H1 (cell line): ENCODE data around the gene SLC17A8. TPM values are rescaled to one million over a fixed set of nuclear protein-coding genes. Genes with fewer than 3 reads are reported as not detected.

Experiments used
- CTCF ChIA-PET: fragments of 300-600 bp; sonication (Branson Sonifier 250); formaldehyde crosslinking; loops from one replicate; lab custom pipeline; 2021; ENCODE audit not compliant: partially characterized antibody; lab: Charles Lee
- POLR2A ChIA-PET: fragments of 300-600 bp; sonication (Branson Sonifier 250); formaldehyde crosslinking; loops from one replicate; lab custom pipeline; 2021; ENCODE audit warnings: inconsistent platforms; ENCODE audit not compliant: partially characterized antibody; lab: Charles Lee
- DNase-seq, 2 experiments: peaks; one replicate each; pipeline versions ENCODE4 v3.0.0 to v3.0.0-alpha.2; 2010 to 2022; ENCODE audit warnings: low spot score in 2 of 2, low read depth in 1 of 2, mixed read lengths in 1 of 2
- FAIRE-seq: peaks from 2 replicates; lab custom pipeline; 2011; peaks lifted over from hg19 to GRCh38; lab: Jason Lieb, UNC
- H2AFZ ChIP-seq: 2 replicates; pipeline ENCODE4 v1.8.1; 2012; ENCODE audit warnings: low read length, inconsistent platforms
- H2AK5ac ChIP-seq: 2 replicates; pipeline ENCODE4 v1.6.1; 2013; ENCODE audit warnings: low read depth, low read length
- H2BK120ac ChIP-seq: replicated peaks from 2 replicates; pipeline ENCODE3; 2013; ENCODE audit warnings: low read depth, low read length, inconsistent platforms
- H2BK12ac ChIP-seq: 2 replicates; pipeline ENCODE4 v1.6.1; 2013; ENCODE audit warnings: low read depth, low read length
- H2BK15ac ChIP-seq: 2 replicates; pipeline ENCODE4 v1.6.1; 2013; ENCODE audit warnings: low read length
- H2BK20ac ChIP-seq: 2 replicates; pipeline ENCODE4 v1.6.1; 2013; ENCODE audit warnings: low read length
- H2BK5ac ChIP-seq: 2 replicates; pipeline ENCODE4 v1.6.1; 2013; ENCODE audit warnings: low read depth, low read length
- H3K14ac ChIP-seq: 2 replicates; pipeline ENCODE4 v1.6.1; 2013; ENCODE audit warnings: inconsistent platforms; ENCODE audit not compliant: insufficient read length
- H3K18ac ChIP-seq: 2 replicates; pipeline ENCODE4 v1.6.1; 2013; ENCODE audit warnings: low read length; ENCODE audit errors: extremely low read depth
- H3K23ac ChIP-seq: 2 replicates; pipeline ENCODE4 v1.6.1; 2013; ENCODE audit warnings: inconsistent platforms; ENCODE audit not compliant: insufficient read length
- H3K23me2 ChIP-seq: 2 replicates; pipeline ENCODE4 v1.6.1; 2013; ENCODE audit warnings: low read depth, low read length
- H3K27ac ChIP-seq: 2 replicates; pipeline ENCODE4 v1.6.1; 2011; ENCODE audit warnings: low read depth, low read length, inconsistent platforms
- H3K27me3 ChIP-seq, 4 experiments: replicated peaks in 1 of 4; 1 replicate in 1 of 4; 2 replicates in 3 of 4; pipeline versions ENCODE4 v1.6.1 to v1.8.1; 2011 to 2013; ENCODE audit warnings: low read length in 3 of 4, mild to moderate bottlenecking in 3 of 4, inconsistent platforms in 2 of 4, mixed read lengths in 2 of 4, moderate library complexity in 1 of 4; ENCODE audit not compliant: control insufficient read depth in 3 of 4, insufficient read depth in 3 of 4; ENCODE audit errors: extremely low read depth in 1 of 4
- H3K36me3 ChIP-seq, 4 experiments: 2 replicates each; pipeline versions ENCODE4 v1.6.1 to v1.8.1; 2011 to 2013; ENCODE audit warnings: mild to moderate bottlenecking in 4 of 4, low read length in 3 of 4, moderate library complexity in 2 of 4, control low read depth in 1 of 4, inconsistent platforms in 1 of 4; ENCODE audit not compliant: insufficient read depth in 4 of 4, control insufficient read depth in 2 of 4
- H3K4ac ChIP-seq: replicated peaks from 2 replicates; pipeline ENCODE3; 2013; ENCODE audit warnings: low read length, low read depth, mixed read lengths, inconsistent platforms; ENCODE audit not compliant: insufficient read length
- H3K4me1 ChIP-seq, 4 experiments: replicated peaks in 1 of 4; 1 replicate in 1 of 4; 2 replicates in 3 of 4; pipeline versions ENCODE4 v1.6.1 to v1.8.1; 2011 to 2013; ENCODE audit warnings: low read length in 3 of 4, inconsistent platforms in 2 of 4, mixed read lengths in 1 of 4; ENCODE audit not compliant: insufficient read depth in 4 of 4, control insufficient read depth in 3 of 4
- H3K4me2 ChIP-seq, 2 experiments: 2 replicates each; pipeline versions ENCODE4 v1.6.1 to v1.8.1; 2011 to 2013; ENCODE audit warnings: low read depth in 2 of 2, low read length in 2 of 2, control low read depth in 1 of 2, inconsistent platforms in 1 of 2, mild to moderate bottlenecking in 1 of 2; ENCODE audit not compliant: insufficient read depth in 1 of 2
- H3K4me3 ChIP-seq, 4 experiments: fragments of 200-600, 300-600 bp in 1 of 4; sonication (generic), shearing (Covaris generic), sonication (Bioruptor Twin) in 1 of 4; 2 replicates each; pipeline versions ENCODE4 v1.5.1 to v1.8.1; 2011 to 2016; ENCODE audit warnings: low read length in 4 of 4, low read depth in 3 of 4, control low read depth in 2 of 4, inconsistent platforms in 2 of 4, mild to moderate bottlenecking in 2 of 4, mixed read lengths in 1 of 4, moderate library complexity in 1 of 4; ENCODE audit not compliant: insufficient read depth in 2 of 4; ENCODE audit errors: extremely low read depth in 1 of 4
- H3K56ac ChIP-seq: replicated peaks from 2 replicates; pipeline ENCODE3; 2013; ENCODE audit warnings: low read depth, mild to moderate bottlenecking, mixed read lengths, low read length, inconsistent platforms; ENCODE audit not compliant: insufficient read length
- H3K79me1 ChIP-seq: 2 replicates; pipeline ENCODE4 v1.6.1; 2013; ENCODE audit warnings: low read depth, low read length, control low read depth
- H3K79me2 ChIP-seq, 2 experiments: 2 replicates each; pipeline versions ENCODE4 v1.6.1 to v1.8.1; 2012 to 2013; ENCODE audit warnings: low read length in 2 of 2, mild to moderate bottlenecking in 2 of 2, inconsistent platforms in 1 of 2; ENCODE audit not compliant: insufficient read depth in 2 of 2, control insufficient read depth in 1 of 2
- H3K9ac ChIP-seq, 4 experiments: replicated peaks in 1 of 4; 1 replicate in 1 of 4; 2 replicates in 3 of 4; pipeline versions ENCODE4 v1.6.1 to v1.8.1; 2011 to 2013; ENCODE audit warnings: low read depth in 3 of 4, low read length in 3 of 4, control low read depth in 2 of 4, mild to moderate bottlenecking in 2 of 4, moderate library complexity in 2 of 4, inconsistent platforms in 1 of 4; ENCODE audit errors: extremely low read depth in 1 of 4
- H3K9me3 ChIP-seq, 2 experiments: 2 replicates each; pipeline versions ENCODE4 v1.6.1 to v1.8.1; 2012 to 2013; ENCODE audit warnings: mild to moderate bottlenecking in 2 of 2, moderate library complexity in 2 of 2, control low read depth in 1 of 2, inconsistent platforms in 1 of 2, low read depth in 1 of 2, low read length in 1 of 2, mixed read lengths in 1 of 2; ENCODE audit not compliant: insufficient read depth in 2 of 2
- H4K20me1 ChIP-seq, 2 experiments: replicated peaks in 1 of 2; 2 replicates each; pipeline versions ENCODE3 to v1.8.1; 2011 to 2013; ENCODE audit warnings: inconsistent platforms in 2 of 2, low read length in 2 of 2, mild to moderate bottlenecking in 1 of 2; ENCODE audit not compliant: insufficient read depth in 2 of 2, control insufficient read depth in 1 of 2
- H4K5ac ChIP-seq: 2 replicates; pipeline ENCODE4 v1.6.1; 2013; ENCODE audit warnings: low read length, low read depth, mixed read lengths, inconsistent platforms; ENCODE audit not compliant: insufficient read length
- H4K8ac ChIP-seq: 2 replicates; pipeline ENCODE4 v1.8.0; 2013; ENCODE audit warnings: mild to moderate bottlenecking, moderate library complexity, low read length, inconsistent platforms; ENCODE audit not compliant: insufficient read depth; ENCODE audit errors: extremely low read depth
- H4K91ac ChIP-seq: replicated peaks from 2 replicates; pipeline ENCODE3; 2013; ENCODE audit warnings: low read length, mixed read lengths, inconsistent platforms; ENCODE audit not compliant: insufficient read length
- BCL11A ChIP-seq, 2 experiments: IDR thresholded peaks; one replicate each; pipeline ENCODE4 v1.6.1; 2011; ENCODE audit warnings: low read depth in 2 of 2, low read length in 2 of 2, mild to moderate bottlenecking in 2 of 2
- CHD1 ChIP-seq: IDR thresholded peaks from 2 replicates; pipeline ENCODE4 v1.6.1; 2012; ENCODE audit warnings: low read depth, low read length, improper control_type of control experiment
- NANOG ChIP-seq: IDR thresholded peaks from 2 replicates; pipeline ENCODE4 v1.6.1; 2011; ENCODE audit warnings: low read length, low read depth, mild to moderate bottlenecking, inconsistent platforms; ENCODE audit not compliant: insufficient read depth, poor library complexity, severe bottlenecking
- RFX5 ChIP-seq: IDR thresholded peaks from 2 replicates; pipeline ENCODE4 v1.6.1; 2011; ENCODE audit warnings: low read depth, low read length, improper control_type of control experiment, borderline replicate concordance
- WGBS, 2 experiments: shearing (Covaris generic) in 1 of 2; methylation state at CpG; one replicate each; pipeline versions ENCODE4 v1.1.6 to v1.1.7; 2013 to 2015; ENCODE audit warnings: low lambda C conversion rate in 2 of 2, mixed read lengths in 2 of 2, inconsistent platforms in 1 of 2, low coverage in 1 of 2, missing lambda C conversion rate in 1 of 2; ENCODE audit not compliant: insufficient replicate concordance in 2 of 2, insufficient coverage in 1 of 2, insufficient read length in 1 of 2; ENCODE audit errors: extremely low coverage in 1 of 2, missing lambda C conversion rate in 1 of 2; 5-methylcytosine and 5-hydroxymethylcytosine counted together
- polyA plus RNA-seq, 7 experiments: library from polyadenylated mRNA; depleted of rRNA in 3 of 7; stranded (reverse) in 5 of 7; unstranded in 2 of 7; fragments of >200 nt in 5 of 7; fragments of 200-250 nt in 2 of 7; gene quantifications; 1 replicate in 5 of 7; 2 replicates in 1 of 7; 4 replicates in 1 of 7; pipeline versions ENCODE4 v1.2.1 to v1.2.3, GENCODE V29; 2011 to 2013; ENCODE audit warnings: missing spikeins in 2 of 7, mixed read lengths in 2 of 7
- total RNA-seq: library from RNA; stranded (reverse); fragmentation: NEBNext Ultra II Directional; extraction: Animal tissue kit (Norgen Biotek cat#: 25700); gene quantifications from 2 replicates; pipeline ENCODE4 v1.2.1, GENCODE V29; 2021

SLC17A8 gene
- total and polyA plus RNA-seq, 2 of the 8 experiments (the other 6 are each of a cell fraction or from before 2014, with no cell fraction given) = 0.14 to 0.30 TPM

GRCh38 chr12:100359248-100359647 is 2.4 kb downstream of the SLC17A8 start:
- ChIA-PET POLR2A (no interaction called here), CTCF (interaction anchor here (0.6 to 5.3 kb wide), 7 partner anchors 8 to 977 kb away, joined by 3 to 46 read pairs (median 7); no protein-coding TSS in a partner anchor)
- Histone ChIP-seq H3K4me1 (peaks cover 2 to 7% (median 4%) of the 10 kb centered on the region in 4 experiments; a peak in 2 of 7 replicates), H3K9me3 (no peaks in the 10 kb centered on the region), H3K23ac (no peak overlapping the region), H2BK15ac (no peak overlapping the region), H3K36me3 (no peaks in the 10 kb centered on the region), H3K4me3 (no peak overlapping the region), H2BK5ac (no peak overlapping the region), H3K14ac (no peak overlapping the region), H3K79me1 (no peaks in the 10 kb centered on the region), H3K79me2 (no peaks in the 10 kb centered on the region), H3K56ac (no peak overlapping the region), H4K20me1 (no peaks in the 10 kb centered on the region), H2AK5ac (no peak overlapping the region), H4K5ac (no peak overlapping the region), H2AFZ (no peak overlapping the region), H2BK20ac (no peak overlapping the region), H3K18ac (no peak overlapping the region), H4K8ac (no peak overlapping the region), H3K4me2 (no peak overlapping the region), H3K27ac (no peak overlapping the region), H4K91ac (no peak overlapping the region), H3K9ac (no peak overlapping the region), H2BK120ac (no peak overlapping the region), H3K4ac (no peak overlapping the region), H3K27me3 (no peaks in the 10 kb centered on the region), H2BK12ac (no peak overlapping the region), H3K23me2 (no peaks in the 10 kb centered on the region)
- 91% methylated on average over 3 of the region's 3 CpGs; no CpG with 5 or more reads in 1 of the 2 experiments for WGBS, 2 experiments
- TF ChIP-seq NANOG (no peak), RFX5 (no peak), BCL11A (IDR thresholded peaks at IDR 0.05; ENCODE audit: low read depth in 2 of 2, low read length in 2 of 2) (no peak), CHD1 (no peak)
- DNase-seq (no peak), FAIRE-seq (no peak)
